Measurements from ENCODE around the gene PPP1R9B. TPM values are rescaled to one million over a fixed set of nuclear protein-coding genes. Genes with fewer than 3 reads are reported as not detected.

PPP1R9B gene
- total and polyA plus RNA-seq, 2 of the 8 experiments (the other 6 are each of a cell fraction or from before 2014, with no cell fraction given) = 5.2 to 13.1 TPM

DNA sequence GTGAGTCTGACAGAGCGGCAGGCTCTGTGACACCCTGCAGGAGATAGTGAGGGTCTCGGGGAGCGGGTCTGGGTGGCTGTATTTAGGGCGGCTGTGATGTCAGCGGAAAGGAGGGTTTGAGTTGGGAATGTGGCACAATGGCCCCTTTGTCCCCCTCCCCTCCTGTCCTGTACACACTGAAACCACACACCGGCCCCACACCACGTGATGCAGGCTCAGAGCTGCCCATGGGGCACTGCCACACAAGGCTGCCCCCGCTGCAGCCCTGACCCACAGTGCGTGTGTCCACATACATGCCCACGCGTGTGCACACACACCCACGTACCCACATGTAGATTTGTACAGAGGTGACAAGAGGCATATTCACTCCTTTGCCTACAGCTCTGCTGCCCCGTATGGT is 30.7 kb upstream of the PPP1R9B start (continued):
- no peak for TF ChIP-seq SRF (IDR thresholded peaks at IDR 0.05; ENCODE audit: low read depth, low read length)
- TF ChIP-seq, protein P1, sequence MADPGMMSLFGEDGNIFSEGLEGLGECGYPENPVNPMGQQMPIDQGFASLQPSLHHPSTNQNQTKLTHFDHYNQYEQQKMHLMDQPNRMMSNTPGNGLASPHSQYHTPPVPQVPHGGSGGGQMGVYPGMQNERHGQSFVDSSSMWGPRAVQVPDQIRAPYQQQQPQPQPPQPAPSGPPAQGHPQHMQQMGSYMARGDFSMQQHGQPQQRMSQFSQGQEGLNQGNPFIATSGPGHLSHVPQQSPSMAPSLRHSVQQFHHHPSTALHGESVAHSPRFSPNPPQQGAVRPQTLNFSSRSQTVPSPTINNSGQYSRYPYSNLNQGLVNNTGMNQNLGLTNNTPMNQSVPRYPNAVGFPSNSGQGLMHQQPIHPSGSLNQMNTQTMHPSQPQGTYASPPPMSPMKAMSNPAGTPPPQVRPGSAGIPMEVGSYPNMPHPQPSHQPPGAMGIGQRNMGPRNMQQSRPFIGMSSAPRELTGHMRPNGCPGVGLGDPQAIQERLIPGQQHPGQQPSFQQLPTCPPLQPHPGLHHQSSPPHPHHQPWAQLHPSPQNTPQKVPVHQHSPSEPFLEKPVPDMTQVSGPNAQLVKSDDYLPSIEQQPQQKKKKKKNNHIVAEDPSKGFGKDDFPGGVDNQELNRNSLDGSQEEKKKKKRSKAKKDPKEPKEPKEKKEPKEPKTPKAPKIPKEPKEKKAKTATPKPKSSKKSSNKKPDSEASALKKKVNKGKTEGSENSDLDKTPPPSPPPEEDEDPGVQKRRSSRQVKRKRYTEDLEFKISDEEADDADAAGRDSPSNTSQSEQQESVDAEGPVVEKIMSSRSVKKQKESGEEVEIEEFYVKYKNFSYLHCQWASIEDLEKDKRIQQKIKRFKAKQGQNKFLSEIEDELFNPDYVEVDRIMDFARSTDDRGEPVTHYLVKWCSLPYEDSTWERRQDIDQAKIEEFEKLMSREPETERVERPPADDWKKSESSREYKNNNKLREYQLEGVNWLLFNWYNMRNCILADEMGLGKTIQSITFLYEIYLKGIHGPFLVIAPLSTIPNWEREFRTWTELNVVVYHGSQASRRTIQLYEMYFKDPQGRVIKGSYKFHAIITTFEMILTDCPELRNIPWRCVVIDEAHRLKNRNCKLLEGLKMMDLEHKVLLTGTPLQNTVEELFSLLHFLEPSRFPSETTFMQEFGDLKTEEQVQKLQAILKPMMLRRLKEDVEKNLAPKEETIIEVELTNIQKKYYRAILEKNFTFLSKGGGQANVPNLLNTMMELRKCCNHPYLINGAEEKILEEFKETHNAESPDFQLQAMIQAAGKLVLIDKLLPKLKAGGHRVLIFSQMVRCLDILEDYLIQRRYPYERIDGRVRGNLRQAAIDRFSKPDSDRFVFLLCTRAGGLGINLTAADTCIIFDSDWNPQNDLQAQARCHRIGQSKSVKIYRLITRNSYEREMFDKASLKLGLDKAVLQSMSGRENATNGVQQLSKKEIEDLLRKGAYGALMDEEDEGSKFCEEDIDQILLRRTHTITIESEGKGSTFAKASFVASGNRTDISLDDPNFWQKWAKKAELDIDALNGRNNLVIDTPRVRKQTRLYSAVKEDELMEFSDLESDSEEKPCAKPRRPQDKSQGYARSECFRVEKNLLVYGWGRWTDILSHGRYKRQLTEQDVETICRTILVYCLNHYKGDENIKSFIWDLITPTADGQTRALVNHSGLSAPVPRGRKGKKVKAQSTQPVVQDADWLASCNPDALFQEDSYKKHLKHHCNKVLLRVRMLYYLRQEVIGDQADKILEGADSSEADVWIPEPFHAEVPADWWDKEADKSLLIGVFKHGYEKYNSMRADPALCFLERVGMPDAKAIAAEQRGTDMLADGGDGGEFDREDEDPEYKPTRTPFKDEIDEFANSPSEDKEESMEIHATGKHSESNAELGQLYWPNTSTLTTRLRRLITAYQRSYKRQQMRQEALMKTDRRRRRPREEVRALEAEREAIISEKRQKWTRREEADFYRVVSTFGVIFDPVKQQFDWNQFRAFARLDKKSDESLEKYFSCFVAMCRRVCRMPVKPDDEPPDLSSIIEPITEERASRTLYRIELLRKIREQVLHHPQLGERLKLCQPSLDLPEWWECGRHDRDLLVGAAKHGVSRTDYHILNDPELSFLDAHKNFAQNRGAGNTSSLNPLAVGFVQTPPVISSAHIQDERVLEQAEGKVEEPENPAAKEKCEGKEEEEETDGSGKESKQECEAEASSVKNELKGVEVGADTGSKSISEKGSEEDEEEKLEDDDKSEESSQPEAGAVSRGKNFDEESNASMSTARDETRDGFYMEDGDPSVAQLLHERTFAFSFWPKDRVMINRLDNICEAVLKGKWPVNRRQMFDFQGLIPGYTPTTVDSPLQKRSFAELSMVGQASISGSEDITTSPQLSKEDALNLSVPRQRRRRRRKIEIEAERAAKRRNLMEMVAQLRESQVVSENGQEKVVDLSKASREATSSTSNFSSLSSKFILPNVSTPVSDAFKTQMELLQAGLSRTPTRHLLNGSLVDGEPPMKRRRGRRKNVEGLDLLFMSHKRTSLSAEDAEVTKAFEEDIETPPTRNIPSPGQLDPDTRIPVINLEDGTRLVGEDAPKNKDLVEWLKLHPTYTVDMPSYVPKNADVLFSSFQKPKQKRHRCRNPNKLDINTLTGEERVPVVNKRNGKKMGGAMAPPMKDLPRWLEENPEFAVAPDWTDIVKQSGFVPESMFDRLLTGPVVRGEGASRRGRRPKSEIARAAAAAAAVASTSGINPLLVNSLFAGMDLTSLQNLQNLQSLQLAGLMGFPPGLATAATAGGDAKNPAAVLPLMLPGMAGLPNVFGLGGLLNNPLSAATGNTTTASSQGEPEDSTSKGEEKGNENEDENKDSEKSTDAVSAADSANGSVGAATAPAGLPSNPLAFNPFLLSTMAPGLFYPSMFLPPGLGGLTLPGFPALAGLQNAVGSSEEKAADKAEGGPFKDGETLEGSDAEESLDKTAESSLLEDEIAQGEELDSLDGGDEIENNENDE (IDR thresholded peaks at IDR 0.05; ENCODE audit: insufficient replicate concordance, low read length) = no peak
- no peak for TF ChIP-seq CHD2 (IDR thresholded peaks at IDR 0.05; ENCODE audit: low read length)
- TF ChIP-seq RNF2 (IDR thresholded peaks at IDR 0.05; ENCODE audit: borderline replicate concordance, low read depth, low read length, missing control alignments, poor library complexity, severe bottlenecking) = no peak
- no peak for TF ChIP-seq CREB1 (IDR thresholded peaks at IDR 0.05)
